ENCODE results near the gene BIN2.
"Not testable (repeated sequence)": the region's sequence is repeated elsewhere in the genome, so short reads cannot be mapped to it uniquely, and the experiment has no call there.

Gene BIN2

DNA sequence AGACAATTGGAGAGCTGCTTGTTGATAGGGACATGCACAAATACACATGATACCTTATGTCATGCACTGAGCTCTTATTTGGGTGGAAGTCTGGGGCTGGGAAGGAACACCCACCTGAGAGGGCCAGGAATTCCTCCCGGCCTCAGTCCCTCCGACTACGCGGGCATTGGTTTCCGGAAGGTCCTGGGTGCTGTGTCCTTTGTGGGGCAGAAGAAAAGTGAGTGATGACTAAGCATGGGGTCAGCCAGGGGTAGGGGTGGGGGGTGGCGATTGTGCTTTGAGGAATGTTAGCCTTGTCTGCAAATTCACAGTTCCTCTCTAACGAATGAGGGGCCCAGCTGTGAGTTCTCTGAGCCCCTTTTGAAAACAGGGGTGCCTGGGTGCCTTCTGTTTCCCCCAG is 21.7 kb upstream of the BIN2 start:
- DNase-seq (ENCODE audit: low read depth): no peak

DNA sequence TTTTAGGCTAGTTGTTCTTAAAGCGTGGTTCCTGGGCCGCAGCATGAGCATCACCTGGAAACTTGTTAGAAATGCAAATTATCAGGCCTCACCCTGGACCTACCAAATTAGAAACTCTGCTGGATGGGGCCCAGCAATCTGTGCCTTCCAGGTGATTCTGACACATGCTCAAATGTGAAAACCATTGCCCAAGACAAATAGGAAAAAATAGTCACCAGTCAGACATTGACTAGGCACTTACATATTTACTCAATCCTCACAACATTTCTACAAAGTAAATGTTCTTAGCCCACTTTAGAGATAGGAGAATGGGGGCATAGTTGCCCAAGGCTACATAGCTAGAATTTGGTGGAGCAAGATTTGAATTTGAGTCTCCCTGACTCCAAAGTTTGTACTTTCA is 19.2 kb upstream of the BIN2 start:
- no peak for DNase-seq (ENCODE audit: low read depth)

DNA sequence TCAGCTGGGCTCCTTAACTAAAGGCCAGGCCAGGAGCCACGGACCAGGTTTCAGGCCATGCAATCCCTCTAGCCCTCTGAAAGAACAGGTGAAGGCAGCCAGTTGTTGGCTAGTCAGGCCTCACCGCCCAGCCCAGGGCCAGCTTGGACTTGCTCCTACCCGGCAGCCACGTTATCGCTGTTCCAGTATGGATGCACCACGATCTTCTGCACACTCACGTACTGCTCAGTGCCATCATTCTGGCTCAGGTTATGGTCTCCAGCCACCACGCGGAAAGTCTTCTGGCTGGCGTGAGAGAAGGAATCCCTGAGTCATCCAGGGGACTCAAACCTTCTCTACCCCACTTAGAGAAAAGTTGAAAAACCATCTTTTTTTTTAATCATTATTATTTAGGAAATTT is 18.4 kb upstream of the BIN2 start:
- no peak for DNase-seq (ENCODE audit: low read depth)

DNA sequence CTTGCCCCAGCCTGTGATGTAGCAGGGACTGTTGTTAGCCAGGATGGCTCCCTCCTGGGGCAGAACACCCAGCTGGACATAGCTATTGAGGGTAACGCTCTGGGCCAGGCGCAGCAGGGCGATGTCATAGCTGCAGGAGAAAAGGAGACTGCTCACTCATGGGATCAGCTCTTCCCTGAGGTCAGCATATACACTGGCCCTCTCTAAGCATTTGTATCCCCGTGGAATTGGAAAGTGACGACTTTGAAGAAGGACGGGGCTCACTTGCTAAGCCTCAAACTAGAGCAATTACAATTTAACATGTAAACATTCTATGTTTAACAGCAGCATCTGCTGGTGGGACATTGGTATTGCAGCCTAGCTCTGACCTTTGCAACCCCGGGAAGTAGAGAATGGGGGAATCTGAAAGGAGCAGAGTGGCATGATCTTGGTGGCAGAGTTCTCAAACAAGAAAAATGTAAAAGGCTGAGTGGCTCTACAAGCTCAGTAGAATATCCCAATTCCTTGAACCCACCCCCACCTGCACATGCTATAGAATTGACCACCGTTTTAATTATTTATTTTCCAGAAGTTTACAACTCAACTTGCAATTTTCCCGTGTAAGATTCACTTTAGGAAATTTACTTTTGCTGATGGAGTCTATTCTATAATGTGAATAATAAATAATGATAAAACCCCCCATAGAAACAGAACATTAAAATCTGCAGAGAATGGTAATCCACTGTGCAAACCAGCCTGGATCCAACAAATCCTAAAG is 17.5 kb upstream of the BIN2 start:
- DNase-seq (ENCODE audit: low read depth): peak; percentile 36

DNA sequence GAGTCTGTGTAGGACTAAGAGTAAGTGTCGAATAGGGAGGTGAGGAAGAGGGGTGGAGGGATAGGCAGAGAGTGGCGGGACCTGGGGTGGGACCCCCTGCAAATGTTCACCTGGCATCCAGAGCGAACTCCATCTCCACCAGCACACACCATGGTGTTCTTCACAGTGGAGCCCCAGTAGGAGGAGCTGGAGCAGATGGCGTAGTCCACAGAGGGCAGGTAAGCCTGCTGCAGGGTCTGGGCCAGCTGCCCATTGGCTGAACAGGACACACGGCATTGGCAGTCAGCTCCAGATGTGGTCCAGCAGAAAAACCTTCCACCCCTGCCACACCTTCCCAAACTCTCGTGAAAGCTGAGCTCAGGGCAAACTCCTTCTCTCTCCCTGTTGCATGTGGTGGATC is 15.8 kb upstream of the BIN2 start:
- no peak for DNase-seq (ENCODE audit: low read depth)

DNA sequence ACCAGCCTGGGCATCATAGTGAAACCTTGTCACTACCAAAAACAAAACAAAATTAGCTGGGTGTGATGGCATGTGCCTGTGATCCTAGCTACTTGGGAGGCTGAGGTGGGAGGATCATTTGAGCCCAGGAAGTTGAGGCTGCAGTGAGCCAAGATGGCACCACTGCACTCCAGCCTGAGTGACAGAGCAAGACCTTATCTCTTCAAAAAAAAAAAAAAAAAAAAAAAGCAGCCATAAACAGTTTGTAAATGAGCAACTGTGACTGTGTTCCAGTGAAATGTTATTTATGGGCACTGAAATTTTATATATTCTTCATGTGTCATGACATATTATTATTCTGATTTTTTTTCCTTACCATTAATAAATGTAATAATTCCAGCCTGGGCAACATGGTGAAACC is 13.4 kb upstream of the BIN2 start:
- DNase-seq (ENCODE audit: low read depth): not testable (repeated sequence)

DNA sequence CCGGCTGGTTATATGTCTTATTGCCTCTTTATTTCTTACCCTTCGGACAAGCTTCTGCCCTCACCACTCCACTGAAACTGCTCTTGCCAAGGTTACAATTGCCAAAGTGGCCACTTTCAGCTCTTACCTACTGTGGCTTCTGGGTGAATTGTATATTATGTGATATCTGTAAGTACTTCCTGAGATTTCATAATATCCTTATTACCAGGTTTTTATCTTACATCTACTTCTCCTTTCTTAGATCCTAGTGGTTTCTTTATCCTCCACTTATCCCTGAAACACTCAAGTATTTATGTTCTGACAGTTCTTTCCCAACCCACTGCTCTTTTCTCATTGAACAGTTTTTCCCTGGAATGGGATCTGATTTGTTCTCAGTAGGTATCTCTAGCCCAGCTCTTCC is 12.0 kb upstream of the BIN2 start:
- DNase-seq (ENCODE audit: low read depth): no peak

DNA sequence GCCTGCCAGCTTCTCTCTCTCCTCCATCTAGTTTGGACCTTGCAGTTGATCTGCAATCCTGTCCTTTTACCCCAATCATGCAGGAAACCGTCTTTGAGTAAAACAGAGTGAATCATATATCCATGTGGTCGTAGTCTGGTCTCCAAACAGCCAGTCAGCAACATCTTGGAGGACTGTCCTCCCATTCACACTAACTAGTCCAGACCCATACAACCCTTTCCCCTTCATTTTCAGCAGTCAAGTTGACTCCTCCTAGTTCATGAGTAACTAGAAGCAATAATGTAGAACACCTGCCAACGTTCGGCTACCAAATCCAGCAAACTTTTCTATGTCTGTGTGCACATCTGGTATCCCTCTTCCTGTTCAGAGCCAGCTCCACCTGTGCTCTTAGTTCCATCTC is 10.8 kb upstream of the BIN2 start:
- no peak for DNase-seq (ENCODE audit: low read depth)

DNA sequence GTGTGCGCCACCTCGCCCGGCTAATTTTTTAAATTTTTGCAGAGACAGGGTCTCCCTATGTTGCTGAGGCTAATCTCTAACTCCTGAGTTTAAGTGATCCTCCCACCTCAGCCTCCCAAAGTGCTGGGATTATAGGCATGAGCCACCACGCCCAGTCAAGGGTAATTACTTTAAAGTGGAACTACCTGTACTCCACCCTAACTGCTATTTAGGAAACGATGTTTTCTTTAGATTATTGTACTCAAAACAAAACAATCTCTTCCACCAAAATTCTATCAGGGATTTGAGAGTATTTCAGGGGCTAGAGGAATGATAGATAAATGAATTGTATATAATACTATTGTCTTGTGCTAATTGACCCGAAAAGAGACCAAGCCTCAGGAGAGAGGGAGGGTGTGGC is 9.6 kb upstream of the BIN2 start:
- no peak for DNase-seq (ENCODE audit: low read depth)

DNA sequence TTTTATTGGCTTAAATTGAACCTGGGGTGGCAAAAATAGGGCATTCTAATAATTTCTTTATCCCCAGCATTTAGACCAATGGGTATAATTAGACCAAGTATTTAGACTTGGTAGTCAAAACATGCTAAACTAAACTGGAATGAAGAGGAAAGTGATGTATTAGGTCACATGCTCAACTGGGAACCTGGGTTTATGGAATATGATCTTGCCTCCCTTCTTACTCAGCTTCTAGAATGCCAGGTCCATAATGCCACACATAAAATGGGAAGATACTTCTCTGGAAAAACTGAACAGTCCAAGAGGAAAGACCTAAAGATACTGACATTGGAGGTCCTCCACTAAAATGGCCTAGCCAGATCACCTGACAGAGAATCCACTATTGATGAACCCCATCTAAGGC is 6.2 kb upstream of the BIN2 start:
- DNase-seq (ENCODE audit: low read depth): no peak

DNA sequence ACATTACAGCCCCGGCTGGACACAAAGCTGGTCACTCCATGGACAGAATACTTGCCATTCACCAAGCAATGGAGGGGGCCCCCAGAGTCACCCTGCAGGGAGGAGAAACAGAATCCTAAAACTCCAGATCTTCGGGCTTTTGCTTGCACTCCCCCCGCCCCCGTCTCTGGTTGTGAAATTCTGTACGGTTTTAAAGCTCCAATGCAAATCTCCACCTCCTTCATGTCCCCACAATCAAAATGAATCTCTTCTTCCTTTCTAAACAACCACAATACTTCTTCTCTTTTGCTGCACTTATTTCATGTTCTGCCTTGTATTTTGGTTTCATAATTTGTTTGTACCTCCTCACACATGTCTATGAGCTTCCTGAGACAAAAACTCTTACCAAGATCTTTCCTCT is 5.8 kb upstream of the BIN2 start:
- no peak for DNase-seq (ENCODE audit: low read depth)

DNA sequence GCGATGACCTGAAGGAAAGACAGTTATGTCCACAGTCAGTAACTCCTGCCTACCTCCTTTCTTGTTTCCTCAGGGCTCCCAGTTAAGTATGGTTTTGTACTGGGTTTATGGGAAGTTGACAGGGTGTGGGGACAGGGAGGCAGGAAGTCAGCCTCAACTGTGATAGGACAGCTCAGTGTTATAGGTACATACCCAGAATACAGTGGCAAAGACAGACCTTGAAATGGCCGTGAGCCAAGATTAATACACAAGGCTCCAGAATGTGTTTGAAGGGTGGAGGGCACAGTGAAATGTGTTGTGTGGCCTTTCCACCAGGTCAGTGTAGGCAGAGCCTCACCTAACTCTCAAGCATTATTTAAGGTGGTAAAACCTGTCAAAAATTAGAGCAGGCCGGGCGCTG is 4.6 kb upstream of the BIN2 start:
- DNase-seq (ENCODE audit: low read depth): no peak

DNA sequence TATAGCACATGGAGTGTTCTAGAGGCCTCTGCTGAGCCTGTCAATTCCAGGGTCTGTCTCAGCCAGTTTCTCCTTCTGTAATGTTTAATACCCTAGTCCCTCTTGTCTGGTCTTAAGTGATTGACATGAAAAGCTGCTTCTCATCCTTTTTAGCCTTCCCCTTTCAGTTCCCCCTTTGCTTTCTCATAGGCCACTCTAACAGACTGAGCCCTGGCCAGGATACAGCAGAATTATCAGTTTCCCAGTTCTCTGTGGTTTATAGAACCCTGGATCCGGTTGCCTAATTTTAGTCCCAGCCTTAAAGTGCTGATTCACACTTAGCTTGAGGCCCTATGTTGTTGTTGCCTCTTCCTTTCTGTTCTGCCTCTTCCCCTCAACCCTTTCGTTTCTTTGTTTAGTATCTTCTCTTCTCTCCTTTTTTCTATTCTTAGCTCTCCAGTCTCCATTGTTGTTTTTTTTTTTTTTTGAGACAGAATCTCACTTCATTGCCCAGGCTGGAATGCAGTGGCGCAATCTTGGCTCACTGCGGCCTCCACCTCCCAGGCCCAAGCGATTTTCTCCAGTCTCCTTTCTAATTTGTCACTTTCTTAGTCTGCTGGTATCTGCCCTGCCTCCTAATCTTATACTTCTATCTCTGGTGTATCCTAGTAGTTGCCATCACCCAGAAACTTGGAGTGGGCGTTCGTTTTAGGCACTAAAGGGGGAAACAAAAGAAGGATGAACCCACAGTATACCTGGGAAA is 2.9 kb upstream of the BIN2 start:
- no peak for DNase-seq (ENCODE audit: low read depth)

DNA sequence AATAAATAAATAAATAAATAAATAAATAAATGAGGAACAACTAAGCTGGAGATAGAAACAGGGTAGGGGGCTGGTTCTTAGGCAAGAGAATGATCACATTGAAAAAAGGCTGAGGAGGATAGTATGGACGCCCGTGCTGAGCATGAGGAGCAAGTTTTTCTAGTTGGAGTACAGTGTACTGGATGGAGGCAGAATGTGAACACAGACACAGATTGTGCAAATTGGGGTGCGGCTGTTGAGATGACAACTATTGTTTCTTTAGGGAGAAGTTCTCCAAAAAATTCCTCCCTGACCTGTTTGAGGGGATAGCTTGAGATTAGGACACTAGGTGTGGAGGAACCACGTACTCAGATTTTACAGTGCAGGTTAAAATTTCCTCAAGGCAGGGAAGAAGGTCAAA is 979 bp upstream of the BIN2 start:
- no peak for DNase-seq (ENCODE audit: low read depth)

DNA sequence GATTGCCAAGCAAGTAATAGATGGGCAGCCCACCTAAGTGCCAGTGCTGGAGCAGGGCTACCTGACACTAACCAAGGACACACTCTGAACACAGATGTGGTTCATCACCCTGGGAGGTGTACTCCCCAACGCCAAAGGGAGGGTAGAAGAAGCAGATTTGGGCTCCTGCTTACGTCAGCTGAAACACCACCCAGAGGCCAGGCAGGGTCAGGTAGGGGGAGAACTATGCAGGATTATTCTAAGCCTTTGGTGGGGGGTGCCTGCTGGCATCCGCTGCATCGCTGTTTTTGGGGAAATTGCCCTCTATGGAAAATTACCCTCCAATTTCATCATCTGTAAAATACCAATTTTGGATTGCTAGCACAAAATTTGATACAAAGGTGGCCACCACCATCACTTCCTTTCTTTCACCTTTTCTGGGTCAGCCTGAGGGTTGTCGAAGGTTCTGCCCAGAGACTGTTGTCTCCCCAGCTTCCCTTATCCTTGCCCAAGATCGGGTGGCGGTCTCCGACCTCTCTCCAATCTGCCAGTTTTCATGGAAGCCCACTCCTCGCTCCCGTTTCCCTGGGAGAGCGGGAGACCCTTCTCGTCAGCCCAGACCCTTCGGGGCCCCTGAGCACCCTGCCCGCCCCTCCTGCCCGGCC is 535 bp downstream of the BIN2 start:
- peak; percentile 27 for DNase-seq (ENCODE audit: low read depth)

DNA sequence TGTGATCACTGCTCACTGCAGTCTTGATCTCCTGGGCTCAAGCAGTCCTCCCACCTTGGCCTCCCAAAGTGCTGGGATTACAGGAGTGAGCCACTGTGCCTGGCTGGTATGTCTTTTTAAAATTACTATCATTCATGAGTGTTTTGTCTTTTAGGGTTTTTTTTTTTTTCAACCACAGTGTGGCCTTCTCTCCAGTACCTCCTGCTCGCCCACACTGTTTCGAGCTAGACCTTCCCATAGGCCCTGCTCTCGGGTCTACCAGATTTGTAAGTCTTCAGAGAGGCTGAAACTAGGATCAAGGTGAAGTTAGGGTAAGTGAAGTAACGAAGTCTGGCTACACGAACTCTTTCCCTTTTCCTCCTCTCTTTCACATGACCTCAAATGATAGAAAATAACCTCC is 1.5 kb downstream of the BIN2 start:
- no peak for DNase-seq (ENCODE audit: low read depth)

DNA sequence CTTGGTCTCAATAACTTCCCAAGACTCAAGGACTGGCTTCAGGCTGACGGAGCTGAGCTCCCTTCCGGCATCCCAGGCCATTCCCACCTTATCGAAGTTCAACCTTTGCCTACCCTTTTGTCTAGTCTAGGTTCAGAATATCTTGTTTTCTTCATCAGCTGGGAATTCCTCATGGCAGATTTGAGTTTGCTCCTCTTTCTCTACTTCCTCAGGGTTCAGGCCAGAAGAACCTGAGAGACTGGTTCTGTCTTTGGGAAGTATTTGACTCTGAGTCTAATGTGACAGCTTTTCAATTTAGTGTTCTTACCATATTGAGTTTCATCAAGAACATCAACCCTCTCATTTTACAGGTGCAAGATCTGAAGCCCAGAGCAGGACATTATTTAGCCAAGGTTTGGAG is 2.1 kb downstream of the BIN2 start:
- DNase-seq (ENCODE audit: low read depth): no peak

DNA sequence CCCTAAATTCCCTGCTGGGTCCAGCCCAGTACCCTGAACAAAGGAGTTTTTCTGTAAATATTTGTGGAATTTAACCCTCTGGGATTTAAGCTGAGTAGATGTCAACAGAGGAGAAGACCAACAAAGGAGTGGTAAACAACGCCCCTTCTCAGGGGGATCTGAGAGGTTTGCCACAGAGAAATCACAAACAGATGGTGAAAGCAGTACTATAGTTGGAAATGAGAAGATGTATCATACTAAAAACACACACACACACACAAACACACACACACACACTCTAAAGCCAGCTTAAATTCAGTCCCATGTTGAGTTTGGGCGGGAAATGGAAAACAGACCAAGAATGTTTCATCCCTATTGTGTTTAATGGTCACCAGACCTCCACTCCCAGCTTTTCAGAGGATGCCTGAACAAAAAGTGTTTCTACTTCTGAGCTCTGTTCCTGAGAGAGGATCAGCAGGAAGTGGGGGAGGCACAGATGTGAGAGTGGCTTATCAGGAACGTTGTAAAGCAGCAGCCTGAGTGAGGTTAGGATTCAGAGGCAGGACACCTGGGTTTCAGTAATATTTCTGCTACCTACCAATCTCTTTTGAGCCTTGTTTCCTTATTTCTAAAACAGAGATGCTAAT is 3.2 kb downstream of the BIN2 start:
- DNase-seq (ENCODE audit: low read depth): no peak

DNA sequence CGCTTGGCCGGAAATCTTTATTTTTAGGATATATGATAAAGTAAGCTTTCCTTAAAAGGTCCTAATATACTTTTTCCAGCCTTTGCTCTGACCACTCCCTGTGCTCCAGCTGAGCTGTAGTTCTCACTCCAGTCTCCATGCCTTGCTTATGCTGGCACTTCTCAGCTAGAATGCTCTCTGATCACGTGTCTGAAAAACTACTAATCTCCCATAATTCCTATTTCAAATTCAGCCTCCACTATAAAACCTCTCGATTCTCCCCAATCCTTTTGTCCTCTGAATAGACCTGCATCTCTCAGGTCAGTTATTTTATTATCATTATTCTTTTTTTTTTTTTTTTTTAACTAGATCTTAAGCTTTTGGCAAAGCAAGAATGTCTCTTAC is 3.7 kb downstream of the BIN2 start:
- DNase-seq (ENCODE audit: low read depth): no peak

DNA sequence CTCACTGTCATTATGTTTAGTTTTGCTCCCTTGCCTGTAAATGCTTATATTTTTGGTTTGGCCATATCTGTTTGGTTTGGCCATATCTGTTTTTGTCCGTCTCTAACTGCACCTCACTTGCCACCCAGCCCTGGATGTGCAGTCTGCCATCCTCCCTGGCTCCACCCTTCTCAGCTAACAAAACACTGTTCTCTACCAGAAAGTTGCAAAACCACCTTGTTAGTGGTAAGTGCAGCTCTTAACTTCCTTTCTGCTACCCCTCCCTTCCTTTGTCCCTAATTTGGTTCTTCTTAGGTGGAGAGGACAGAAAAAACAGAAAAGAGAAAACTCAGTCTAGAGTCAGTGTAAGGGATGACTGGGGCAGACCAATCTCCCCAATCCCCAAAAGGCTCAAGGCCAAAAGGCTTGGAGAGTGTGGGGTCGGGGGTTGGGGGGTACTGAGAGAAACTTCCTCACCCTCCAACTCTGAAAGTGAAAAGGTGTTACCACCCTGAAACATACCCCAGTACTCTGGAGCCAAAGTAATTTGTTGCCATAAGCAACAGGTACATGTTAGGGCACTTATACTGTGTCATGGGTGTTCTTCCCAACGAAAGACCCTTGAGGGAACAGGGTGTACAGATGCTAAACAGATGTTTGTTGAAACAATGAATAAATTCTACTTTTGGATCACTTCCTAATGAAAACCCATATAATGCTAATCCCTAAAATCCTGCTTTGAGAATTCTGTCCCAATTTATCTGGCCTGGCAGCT is 5.0 kb downstream of the BIN2 start:
- DNase-seq (ENCODE audit: low read depth): no peak

DNA sequence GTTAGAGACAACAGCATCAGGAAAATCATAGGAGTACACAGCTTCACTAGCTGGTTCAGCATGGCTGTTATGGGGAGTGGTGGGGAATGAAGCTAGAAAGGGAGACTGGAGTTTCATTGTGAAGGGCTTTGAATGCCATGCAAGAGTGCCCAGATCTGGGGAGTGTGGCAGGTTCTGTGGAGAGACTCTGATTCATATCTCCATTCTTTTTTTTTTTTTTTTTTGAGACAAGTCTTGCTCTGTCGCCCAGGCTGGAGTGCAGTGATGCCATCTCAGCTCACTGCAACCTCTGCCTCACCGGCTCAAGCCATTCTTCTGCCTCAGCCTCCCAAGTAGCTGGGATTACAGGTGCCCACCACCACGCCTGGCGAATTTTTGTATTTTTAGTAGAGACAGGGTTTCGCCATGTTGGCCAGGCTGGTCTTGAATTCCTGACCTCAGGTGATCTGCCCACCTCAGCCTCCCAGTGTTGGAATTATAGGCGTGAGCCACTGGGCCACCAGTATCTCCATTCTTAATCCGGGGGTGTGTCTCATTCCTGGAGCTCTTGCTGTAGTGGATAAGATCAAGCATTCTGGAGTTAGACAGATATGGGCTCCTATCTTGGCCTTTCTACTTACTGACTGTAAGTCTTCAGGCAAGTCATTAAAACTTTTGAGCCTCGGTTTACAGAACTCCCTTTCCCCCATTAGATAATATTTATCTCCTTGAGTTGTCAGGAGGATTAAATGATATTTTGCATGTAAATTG is 5.7 kb downstream of the BIN2 start:
- DNase-seq (ENCODE audit: low read depth): not testable (repeated sequence)

DNA sequence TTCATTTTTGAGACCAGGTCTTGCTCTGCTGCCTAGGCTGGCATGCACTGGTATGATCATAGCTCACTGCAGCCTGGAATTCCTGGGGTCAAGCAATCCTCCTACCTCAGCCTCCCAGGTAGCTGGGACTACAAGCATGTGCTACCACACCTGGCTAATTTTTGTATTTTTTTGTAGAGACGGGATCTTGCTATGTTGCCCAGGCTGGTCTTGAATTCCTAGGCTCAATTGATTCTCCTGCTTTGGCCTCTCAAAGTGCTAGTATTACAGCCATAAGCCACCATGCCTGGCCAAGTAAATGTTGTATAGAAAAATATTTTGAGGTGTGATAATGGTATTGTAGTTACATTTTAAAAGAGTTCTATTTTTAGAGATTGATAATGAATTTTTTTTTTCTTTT is 12.6 kb downstream of the BIN2 start:
- no peak for DNase-seq (ENCODE audit: low read depth)
